HCT116 (cell line): ENCODE data around the gene TACC3.

Source experiments
- CEBPB ChIP-seq: IDR thresholded peaks from 2 replicates; pipeline ENCODE4 v1.6.1; 2012; ENCODE audit warnings: low read depth
- CTCF ChIP-seq, 3 experiments: fragments of 200-600 bp in 1 of 3; sonication (generic) in 1 of 3; IDR thresholded peaks in 2 of 3; conservative IDR thresholded peaks in 1 of 3; 2 replicates each; pipeline ENCODE4 v1.5.1; 2012 to 2017; ENCODE audit warnings: low read depth in 2 of 3, low read length in 2 of 3, antibody characterized with exemption in 1 of 3, borderline replicate concordance in 1 of 3, control low read depth in 1 of 3, mild to moderate bottlenecking in 1 of 3, mixed read lengths in 1 of 3, mixed run types in 1 of 3, moderate library complexity in 1 of 3; ENCODE audit not compliant: insufficient read depth in 1 of 3
- ELF1 ChIP-seq: IDR thresholded peaks from 2 replicates; pipeline ENCODE4 v1.6.1; 2012; ENCODE audit warnings: low read depth, borderline replicate concordance
- EZH2phosphoT487 ChIP-seq: fragments of 200-600 bp; IDR thresholded peaks from 2 replicates; pipeline ENCODE4 v1.6.1; 2018; ENCODE audit warnings: antibody characterized with exemption, borderline replicate concordance
- JUND ChIP-seq: IDR thresholded peaks from 2 replicates; pipeline ENCODE4 v1.6.1; 2012
- MAX ChIP-seq: IDR thresholded peaks from 2 replicates; pipeline ENCODE4 v1.6.1; 2012
- POLR2A ChIP-seq: IDR thresholded peaks from 2 replicates; pipeline ENCODE4 v1.7.0; 2011; ENCODE audit warnings: borderline replicate concordance; ENCODE audit not compliant: insufficient read depth, insufficient read length; ENCODE audit errors: extremely low read depth
- POLR2AphosphoS5 ChIP-seq: IDR thresholded peaks from 2 replicates; pipeline ENCODE4 v1.6.1; 2011; ENCODE audit warnings: mild to moderate bottlenecking, low read depth, low read length, moderate library complexity
- RAD21 ChIP-seq: IDR thresholded peaks from 2 replicates; pipeline ENCODE4 v1.6.1; 2012; ENCODE audit warnings: low read depth, mild to moderate bottlenecking
- REST ChIP-seq: IDR thresholded peaks from 2 replicates; pipeline ENCODE4 v1.6.1; 2012; ENCODE audit warnings: low read depth
- ZFX ChIP-seq: fragments of 450-650 bp; IDR thresholded peaks from 2 replicates; pipeline ENCODE4 v1.6.1; 2017

DNA sequence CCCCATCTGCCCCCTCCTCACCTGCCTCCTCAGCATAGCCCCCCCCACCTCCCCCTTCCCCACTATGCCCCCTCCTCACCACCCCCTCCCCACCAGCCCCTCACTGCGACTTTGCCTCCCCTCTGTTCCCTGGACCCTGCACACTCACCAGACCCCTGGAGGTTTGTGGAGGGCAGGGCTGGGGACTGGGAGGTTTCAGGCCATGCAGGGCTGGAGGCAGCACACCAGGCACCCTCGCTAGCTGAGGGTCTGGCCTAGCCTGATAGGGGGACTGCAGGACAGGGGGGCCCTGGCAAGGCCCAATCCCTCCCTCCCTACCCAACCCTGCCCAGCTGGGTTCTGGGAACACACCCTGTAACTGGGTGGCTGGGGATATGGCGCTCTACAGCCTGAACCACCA is 28.0 kb downstream of the TACC3 start:
- no peak for TF ChIP-seq POLR2AphosphoS5
- no peak for TF ChIP-seq POLR2A
- no peak for TF ChIP-seq CTCF (IDR thresholded peaks at IDR 0.05 in 2 of 3, conservative IDR thresholded peaks at IDR 0.05 in 1 of 3; ENCODE audit: borderline replicate concordance in 1 of 3, insufficient read depth in 1 of 3, low read depth in 2 of 3, low read length in 2 of 3)
- TF ChIP-seq ELF1: no peak
- TF ChIP-seq ZFX: no peak
- no peak for TF ChIP-seq EZH2phosphoT487
- no peak for TF ChIP-seq REST
- TF ChIP-seq RAD21: no peak
- TF ChIP-seq CEBPB: no peak
- TF ChIP-seq MAX: no peak
- TF ChIP-seq JUND: no peak
